HUES64 (cell line): Measurements from ENCODE around the gene PLA2G2E. TPM values are rescaled to one million over a fixed set of nuclear protein-coding genes. Genes with fewer than 3 reads are reported as not detected.

Source experiments
- H3K27ac ChIP-seq: 2 replicates; pipeline ENCODE4 v1.7.0; 2013; ENCODE audit warnings: low read depth, low read length, inconsistent platforms
- H3K27me3 ChIP-seq: 2 replicates; pipeline ENCODE4 v1.6.1; 2013; ENCODE audit warnings: mild to moderate bottlenecking, low read length; ENCODE audit not compliant: insufficient read depth
- H3K36me3 ChIP-seq: 2 replicates; pipeline ENCODE4 v1.6.1; 2013; ENCODE audit warnings: mild to moderate bottlenecking, low read length; ENCODE audit not compliant: insufficient read depth
- H3K4me1 ChIP-seq: 2 replicates; pipeline ENCODE4 v1.6.1; 2013; ENCODE audit warnings: mild to moderate bottlenecking, low read length, moderate library complexity; ENCODE audit not compliant: insufficient read depth
- H3K4me3 ChIP-seq: 2 replicates; pipeline ENCODE4 v1.5.1; 2013; ENCODE audit warnings: mild to moderate bottlenecking, low read length, moderate library complexity
- H3K9ac ChIP-seq: 2 replicates; pipeline ENCODE4 v1.6.1; 2013; ENCODE audit warnings: mild to moderate bottlenecking, low read depth, low read length
- H3K9me3 ChIP-seq: 2 replicates; pipeline ENCODE4 v1.6.1; 2013; ENCODE audit warnings: low read depth, low read length; ENCODE audit not compliant: insufficient read depth
- WGBS: fragments of 150-250, 120-280 bp; methylation state at CpG from one replicate; pipeline ENCODE4 v1.1.7; 2013; ENCODE audit warnings: missing lambda C conversion rate; 5-methylcytosine and 5-hydroxymethylcytosine counted together
- polyA plus RNA-seq, 2 experiments: library from polyadenylated mRNA; stranded (reverse); fragments of 50-300 nt; gene quantifications; one replicate each; pipeline ENCODE4 v1.2.3, GENCODE V29; 2013

The PLA2G2E gene, protein sequence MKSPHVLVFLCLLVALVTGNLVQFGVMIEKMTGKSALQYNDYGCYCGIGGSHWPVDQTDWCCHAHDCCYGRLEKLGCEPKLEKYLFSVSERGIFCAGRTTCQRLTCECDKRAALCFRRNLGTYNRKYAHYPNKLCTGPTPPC
- not detected for polyA plus RNA-seq (2013, experiment 1 of 2)
- not detected for polyA plus RNA-seq (2013, experiment 2 of 2)

- Histone ChIP-seq H3K4me1 (no peaks in the 10 kb centered on the region), H3K9me3 (no peaks in the 10 kb centered on the region), H3K9ac (no peak within 1 kb of the TSS), H3K36me3 (no peaks in the 10 kb centered on the region), H3K4me3 (no peak within 1 kb of the TSS), H3K27ac (no peak within 1 kb of the TSS), H3K27me3 (no peaks in the 10 kb centered on the region)
- 82% methylated on average over 14 of the region's 14 CpGs for WGBS
Measured at GRCh38 chr1:19923137-19923952, at the start of gene PLA2G2E. Gene PLA2G2E (minus strand): TSS chr1:19923617. CDS start chr1:19923559, 58 bp downstream.

- H3K27me3 ChIP-seq: no peaks in the 10 kb centered on the region
- no peak overlapping the region for H3K4me3 ChIP-seq
- peaks cover 5% of the 10 kb centered on the region; the same call in 1 of the 2 replicates for H3K4me1 ChIP-seq
- no peaks in the 10 kb centered on the region for H3K9me3 ChIP-seq
- H3K9ac ChIP-seq: no peak overlapping the region
- H3K27ac ChIP-seq: no peak overlapping the region
- WGBS: 93% methylated on average over 1 of the region's 1 CpG
- no peaks in the 10 kb centered on the region for H3K36me3 ChIP-seq
Measured at GRCh38 chr1:19971664-19972063, 48.2 kb upstream of the PLA2G2E start.

DNA sequence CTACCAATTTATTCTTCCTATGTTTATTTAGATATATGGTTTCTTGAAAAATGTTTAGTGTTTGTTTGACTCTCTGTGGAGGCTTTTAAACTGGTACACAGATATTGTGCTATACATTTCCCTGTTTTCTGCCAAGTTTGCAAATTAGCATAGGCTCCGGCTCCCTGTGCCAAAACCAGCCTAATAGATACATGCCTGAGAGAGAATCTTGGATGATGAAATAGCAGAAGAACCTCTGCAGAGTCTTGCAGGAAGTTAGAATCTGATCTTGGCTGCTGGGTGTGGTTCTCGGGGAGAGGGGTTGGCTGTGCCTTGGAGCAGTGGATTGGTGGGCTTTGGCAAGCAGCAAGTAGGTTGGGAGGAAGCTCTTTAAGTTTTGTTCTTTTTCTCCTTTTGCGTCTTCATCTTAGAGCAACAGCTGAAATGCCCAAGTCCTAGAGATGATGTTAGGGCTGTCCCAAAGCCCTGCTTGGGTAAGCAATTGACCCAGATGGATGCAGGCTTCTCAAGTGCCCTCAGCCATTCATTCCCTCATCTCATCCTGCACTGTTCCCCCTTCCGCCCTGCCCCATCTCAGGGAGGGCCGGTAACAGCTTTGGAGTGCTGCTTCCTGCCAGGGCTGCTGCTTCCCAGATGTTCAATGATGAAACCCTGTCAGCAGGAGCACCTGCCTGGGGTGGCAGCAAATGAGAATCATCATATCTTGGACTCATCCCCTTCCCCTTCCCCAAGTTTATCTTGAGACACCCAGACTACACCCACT, 46.7 kb upstream of the PLA2G2E start:
- no peak overlapping the region for H3K27ac ChIP-seq
- no peak overlapping the region for H3K9ac ChIP-seq
- no peaks in the 10 kb centered on the region for H3K9me3 ChIP-seq
- peaks cover 2% of the 10 kb centered on the region; the same call in 1 of the 2 replicates for H3K4me1 ChIP-seq
- WGBS: 87% methylated on average over 5 of the region's 5 CpGs
- no peaks in the 10 kb centered on the region for H3K27me3 ChIP-seq
- no peak overlapping the region for H3K4me3 ChIP-seq
- H3K36me3 ChIP-seq: no peaks in the 10 kb centered on the region

DNA sequence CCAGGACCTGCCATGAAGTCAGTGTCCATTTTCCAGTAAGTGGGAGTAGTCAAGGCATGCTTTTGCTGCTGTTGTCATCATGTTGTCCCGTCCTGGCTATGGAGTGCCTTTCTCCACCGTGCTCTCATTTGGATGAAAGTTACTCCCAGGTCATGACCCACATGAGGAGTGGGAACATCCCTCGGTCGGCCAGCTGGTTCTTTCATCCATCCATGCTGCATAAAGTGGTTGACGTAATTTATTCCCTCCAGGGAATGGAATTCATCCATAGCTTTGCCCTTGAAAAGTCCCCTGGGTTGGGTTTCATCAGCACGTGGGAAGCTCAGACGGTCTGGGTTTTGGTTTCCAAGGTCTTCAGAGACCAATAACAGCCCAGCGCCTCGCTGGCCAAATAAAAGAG, 44.4 kb upstream of the PLA2G2E start:
- Histone ChIP-seq H3K9ac (no peak overlapping the region), H3K4me1 (no peaks in the 10 kb centered on the region), H3K9me3 (no peaks in the 10 kb centered on the region), H3K4me3 (no peak overlapping the region), H3K27ac (no peak overlapping the region), H3K27me3 (no peaks in the 10 kb centered on the region), H3K36me3 (no peaks in the 10 kb centered on the region)
- WGBS: 90% methylated on average over 9 of the region's 9 CpGs

GRCh38 chr1:19964542-19964941, 41.1 kb upstream of the PLA2G2E start:
- H3K36me3 ChIP-seq: no peaks in the 10 kb centered on the region
- no peak overlapping the region for H3K9ac ChIP-seq
- H3K27me3 ChIP-seq: no peaks in the 10 kb centered on the region
- no peak overlapping the region for H3K27ac ChIP-seq
- no peak overlapping the region for H3K4me3 ChIP-seq
- WGBS: 84% methylated on average over 2 of the region's 2 CpGs
- H3K4me1 ChIP-seq: peaks cover 5% of the 10 kb centered on the region; the same call in 1 of the 2 replicates
- H3K9me3 ChIP-seq: no peaks in the 10 kb centered on the region

DNA sequence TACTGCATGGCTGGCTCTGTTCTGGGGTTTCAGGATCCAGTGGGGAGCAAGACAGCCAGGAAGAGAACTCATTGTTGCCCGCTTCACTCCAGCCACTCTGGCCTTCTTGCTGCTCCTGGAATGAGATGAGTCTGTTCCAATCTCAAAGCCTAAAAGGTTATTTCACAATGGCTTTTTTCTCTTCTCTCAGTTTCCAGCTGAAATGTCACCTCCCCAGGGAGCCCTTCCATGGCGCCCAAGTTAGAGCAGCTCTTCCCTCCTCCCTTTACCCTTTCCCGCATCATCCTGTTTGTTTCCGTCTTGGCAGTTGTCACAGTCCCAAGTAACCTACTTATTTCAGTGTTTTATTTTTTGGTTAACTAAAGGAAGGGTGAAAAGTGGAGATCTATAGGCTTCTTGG, 40.2 kb upstream of the PLA2G2E start:
- Histone ChIP-seq H3K4me1 (peaks cover 5% of the 10 kb centered on the region; the same call in 1 of the 2 replicates), H3K27me3 (no peaks in the 10 kb centered on the region), H3K4me3 (no peak overlapping the region), H3K36me3 (no peaks in the 10 kb centered on the region), H3K9ac (no peak overlapping the region), H3K27ac (no peak overlapping the region), H3K9me3 (no peaks in the 10 kb centered on the region)
- WGBS: 93% methylated on average over 4 of the region's 4 CpGs

- 17% methylated on average over 5 of the region's 5 CpGs for WGBS
- Histone ChIP-seq H3K27ac (no peak overlapping the region), H3K9me3 (no peaks in the 10 kb centered on the region), H3K36me3 (no peaks in the 10 kb centered on the region), H3K27me3 (no peaks in the 10 kb centered on the region), H3K9ac (no peak overlapping the region), H3K4me3 (no peak overlapping the region), H3K4me1 (peaks cover 5% of the 10 kb centered on the region; the same call in 1 of the 2 replicates)
Measured at GRCh38 chr1:19960591-19960990, 37.2 kb upstream of the PLA2G2E start.

DNA sequence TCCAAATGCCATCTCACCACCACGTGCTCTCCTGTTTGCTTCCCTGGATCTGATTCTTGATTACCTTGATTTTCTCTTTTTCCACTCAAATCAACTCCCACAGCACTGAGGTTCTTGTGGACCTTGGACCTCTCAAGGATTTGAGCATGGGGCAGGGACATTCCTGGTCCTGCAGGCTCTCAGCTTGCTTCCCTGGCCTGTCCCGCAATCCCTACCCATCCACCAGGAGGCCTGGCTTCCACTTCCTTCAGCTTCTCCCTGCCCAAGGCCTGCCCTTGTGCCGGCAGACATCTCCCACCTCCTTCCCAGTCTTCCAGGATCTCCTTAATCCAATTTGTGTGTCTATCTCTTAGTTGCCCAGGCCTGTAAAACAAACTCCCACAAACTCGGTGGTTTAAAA, 34.4 kb upstream of the PLA2G2E start:
- H3K9me3 ChIP-seq: 0 out of 2 replicates have a peak, but pooled peaks cover 5% of the 10 kb centered on the region
- 84% methylated on average over 4 of the region's 4 CpGs for WGBS

GRCh38 chr1:19955534-19956170, 32.2 kb upstream of the PLA2G2E start:
- Histone ChIP-seq H3K4me3 (no peak overlapping the region), H3K27ac (no peak overlapping the region), H3K9me3 (0 out of 2 replicates have a peak, but pooled peaks cover 5% of the 10 kb centered on the region), H3K27me3 (no peaks in the 10 kb centered on the region), H3K4me1 (peaks cover 2% of the 10 kb centered on the region; the same call in 1 of the 2 replicates), H3K36me3 (no peaks in the 10 kb centered on the region), H3K9ac (no peak overlapping the region)
- WGBS: 87% methylated on average over 11 of the region's 11 CpGs

More for the DNA sequence above, 34.4 kb upstream of the PLA2G2E start:
- no peaks in the 10 kb centered on the region for H3K27me3 ChIP-seq
- peaks cover 5% of the 10 kb centered on the region; the same call in 1 of the 2 replicates for H3K4me1 ChIP-seq
- H3K4me3 ChIP-seq: no peak overlapping the region
- H3K9ac ChIP-seq: no peak overlapping the region
- H3K27ac ChIP-seq: no peak overlapping the region
- no peaks in the 10 kb centered on the region for H3K36me3 ChIP-seq

DNA sequence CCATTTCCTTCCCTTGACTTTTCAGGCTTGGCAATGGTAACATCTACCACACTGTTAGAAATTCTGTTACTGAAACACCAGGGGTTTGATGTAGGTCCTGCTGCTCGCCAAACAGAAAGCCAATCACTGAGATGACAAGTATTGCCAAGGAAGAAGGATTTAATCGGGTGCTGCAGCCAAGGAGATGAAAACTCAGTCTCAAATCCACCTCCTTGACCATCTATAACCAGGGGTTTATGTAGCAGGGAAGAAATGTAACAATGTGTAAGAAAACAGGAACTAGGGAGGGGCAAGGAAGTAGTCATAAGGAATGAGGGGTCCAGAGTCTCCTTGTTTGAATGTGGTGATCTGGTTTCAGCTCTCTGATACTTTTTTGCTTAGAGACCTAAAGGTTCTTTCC, 30.6 kb upstream of the PLA2G2E start:
- Histone ChIP-seq H3K9me3 (0 out of 2 replicates have a peak, but pooled peaks cover 5% of the 10 kb centered on the region), H3K4me3 (no peak overlapping the region), H3K36me3 (no peaks in the 10 kb centered on the region), H3K9ac (no peak overlapping the region), H3K4me1 (no peaks in the 10 kb centered on the region), H3K27ac (no peak overlapping the region), H3K27me3 (no peaks in the 10 kb centered on the region)
- 88% methylated on average over 2 of the region's 2 CpGs for WGBS
